Measurements from ENCODE around the gene SCFD2.

DNA sequence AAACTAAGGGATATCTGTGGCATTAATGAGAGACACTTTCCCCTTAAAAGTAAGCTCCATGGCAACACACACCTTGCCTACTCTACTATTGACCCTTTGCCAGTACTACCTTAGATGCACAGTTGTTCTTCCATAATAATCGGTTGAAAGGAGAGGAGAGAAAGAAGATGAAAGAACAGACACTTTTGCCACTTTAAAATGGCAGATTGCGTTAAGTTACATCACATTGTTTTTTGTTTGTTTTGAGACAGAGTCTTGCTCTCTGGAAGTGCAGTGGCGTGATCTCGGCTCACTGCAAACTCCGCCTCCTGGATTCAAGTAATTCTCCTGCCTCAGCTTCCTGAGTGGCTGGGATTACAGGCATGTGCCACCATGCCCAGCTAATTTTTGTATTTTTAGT is 239.8 kb downstream of the SCFD2 start:
- TF ChIP-seq, protein P1, sequence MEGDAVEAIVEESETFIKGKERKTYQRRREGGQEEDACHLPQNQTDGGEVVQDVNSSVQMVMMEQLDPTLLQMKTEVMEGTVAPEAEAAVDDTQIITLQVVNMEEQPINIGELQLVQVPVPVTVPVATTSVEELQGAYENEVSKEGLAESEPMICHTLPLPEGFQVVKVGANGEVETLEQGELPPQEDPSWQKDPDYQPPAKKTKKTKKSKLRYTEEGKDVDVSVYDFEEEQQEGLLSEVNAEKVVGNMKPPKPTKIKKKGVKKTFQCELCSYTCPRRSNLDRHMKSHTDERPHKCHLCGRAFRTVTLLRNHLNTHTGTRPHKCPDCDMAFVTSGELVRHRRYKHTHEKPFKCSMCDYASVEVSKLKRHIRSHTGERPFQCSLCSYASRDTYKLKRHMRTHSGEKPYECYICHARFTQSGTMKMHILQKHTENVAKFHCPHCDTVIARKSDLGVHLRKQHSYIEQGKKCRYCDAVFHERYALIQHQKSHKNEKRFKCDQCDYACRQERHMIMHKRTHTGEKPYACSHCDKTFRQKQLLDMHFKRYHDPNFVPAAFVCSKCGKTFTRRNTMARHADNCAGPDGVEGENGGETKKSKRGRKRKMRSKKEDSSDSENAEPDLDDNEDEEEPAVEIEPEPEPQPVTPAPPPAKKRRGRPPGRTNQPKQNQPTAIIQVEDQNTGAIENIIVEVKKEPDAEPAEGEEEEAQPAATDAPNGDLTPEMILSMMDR (IDR thresholded peaks at IDR 0.05): no peak
- TF ChIP-seq FOSL2 (IDR thresholded peaks at IDR 0.05; ENCODE audit: borderline replicate concordance, low read depth) (no peak), NRF1 (IDR thresholded peaks at IDR 0.05; ENCODE audit: low read depth, low read length) (no peak), EP300 (IDR thresholded peaks at IDR 0.05; ENCODE audit: borderline replicate concordance in 1 of 2, low read depth in 1 of 2, low read length in 1 of 2) (no peak), RFX5 (IDR thresholded peaks at IDR 0.05; ENCODE audit: low read length) (no peak), MXI1 (IDR thresholded peaks at IDR 0.05; ENCODE audit: low read depth, low read length) (no peak), EZH2phosphoT487 (IDR thresholded peaks at IDR 0.05; ENCODE audit: borderline replicate concordance, low read depth) (no peak), POLR2AphosphoS5 (IDR thresholded peaks at IDR 0.05; ENCODE audit: low read depth, low read length) (no peak)
- TF ChIP-seq, protein P2, sequence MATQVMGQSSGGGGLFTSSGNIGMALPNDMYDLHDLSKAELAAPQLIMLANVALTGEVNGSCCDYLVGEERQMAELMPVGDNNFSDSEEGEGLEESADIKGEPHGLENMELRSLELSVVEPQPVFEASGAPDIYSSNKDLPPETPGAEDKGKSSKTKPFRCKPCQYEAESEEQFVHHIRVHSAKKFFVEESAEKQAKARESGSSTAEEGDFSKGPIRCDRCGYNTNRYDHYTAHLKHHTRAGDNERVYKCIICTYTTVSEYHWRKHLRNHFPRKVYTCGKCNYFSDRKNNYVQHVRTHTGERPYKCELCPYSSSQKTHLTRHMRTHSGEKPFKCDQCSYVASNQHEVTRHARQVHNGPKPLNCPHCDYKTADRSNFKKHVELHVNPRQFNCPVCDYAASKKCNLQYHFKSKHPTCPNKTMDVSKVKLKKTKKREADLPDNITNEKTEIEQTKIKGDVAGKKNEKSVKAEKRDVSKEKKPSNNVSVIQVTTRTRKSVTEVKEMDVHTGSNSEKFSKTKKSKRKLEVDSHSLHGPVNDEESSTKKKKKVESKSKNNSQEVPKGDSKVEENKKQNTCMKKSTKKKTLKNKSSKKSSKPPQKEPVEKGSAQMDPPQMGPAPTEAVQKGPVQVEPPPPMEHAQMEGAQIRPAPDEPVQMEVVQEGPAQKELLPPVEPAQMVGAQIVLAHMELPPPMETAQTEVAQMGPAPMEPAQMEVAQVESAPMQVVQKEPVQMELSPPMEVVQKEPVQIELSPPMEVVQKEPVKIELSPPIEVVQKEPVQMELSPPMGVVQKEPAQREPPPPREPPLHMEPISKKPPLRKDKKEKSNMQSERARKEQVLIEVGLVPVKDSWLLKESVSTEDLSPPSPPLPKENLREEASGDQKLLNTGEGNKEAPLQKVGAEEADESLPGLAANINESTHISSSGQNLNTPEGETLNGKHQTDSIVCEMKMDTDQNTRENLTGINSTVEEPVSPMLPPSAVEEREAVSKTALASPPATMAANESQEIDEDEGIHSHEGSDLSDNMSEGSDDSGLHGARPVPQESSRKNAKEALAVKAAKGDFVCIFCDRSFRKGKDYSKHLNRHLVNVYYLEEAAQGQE (IDR thresholded peaks at IDR 0.05; ENCODE audit: low read depth, low read length): no peak
- TF ChIP-seq, protein P3, sequence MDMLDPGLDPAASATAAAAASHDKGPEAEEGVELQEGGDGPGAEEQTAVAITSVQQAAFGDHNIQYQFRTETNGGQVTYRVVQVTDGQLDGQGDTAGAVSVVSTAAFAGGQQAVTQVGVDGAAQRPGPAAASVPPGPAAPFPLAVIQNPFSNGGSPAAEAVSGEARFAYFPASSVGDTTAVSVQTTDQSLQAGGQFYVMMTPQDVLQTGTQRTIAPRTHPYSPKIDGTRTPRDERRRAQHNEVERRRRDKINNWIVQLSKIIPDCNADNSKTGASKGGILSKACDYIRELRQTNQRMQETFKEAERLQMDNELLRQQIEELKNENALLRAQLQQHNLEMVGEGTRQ (IDR thresholded peaks at IDR 0.05; ENCODE audit: borderline replicate concordance, low read depth, low read length): no peak
